A549 (cell line): ENCODE results near the gene PAK1IP1. TPM values are rescaled to one million over a fixed set of nuclear protein-coding genes. Genes with fewer than 3 reads are reported as not detected.
"Not testable (repeated sequence)": the region's sequence is repeated elsewhere in the genome, so short reads cannot be mapped to it uniquely, and the experiment has no call there.

ENCODE experiments used
- ATAC-seq, 2 experiments: fragments of 200-7000 bp in 1 of 2; fragments of >200 bp in 1 of 2; cut with Nextera tagmentation in 1 of 2; cut with Tn5 transposase in 1 of 2; 3 replicates each; pipeline versions ENCODE4 v1.8.0 to v1.9.1; 2018 to 2020; ENCODE audit warnings: mild to moderate bottlenecking in 1 of 2, moderate library complexity in 1 of 2
- CTCF ChIA-PET: fragments of 300-600 bp; sonication (Branson Sonifier 250); formaldehyde crosslinking; extraction: SDS; loops from one replicate; lab custom pipeline; 2021; ENCODE audit warnings: antibody characterized with exemption, inconsistent platforms; lab: Yijun Ruan, JAX
- POLR2A ChIA-PET: fragments of 350-600 bp; formaldehyde crosslinking; extraction: SDS; loops from one replicate; lab custom pipeline; 2021; ENCODE audit warnings: antibody characterized with exemption, inconsistent platforms; lab: Yijun Ruan, JAX
- DNase-seq, 2 experiments: peaks; one replicate each; pipeline versions ENCODE4 v3.0.0 to v3.0.0-alpha.2; 2011 to 2016; ENCODE audit warnings: low read depth in 1 of 2, low spot score in 1 of 2
- FAIRE-seq: peaks from 2 replicates; lab custom pipeline; 2011; peaks lifted over from hg19 to GRCh38; lab: Jason Lieb, UNC
- H3K27ac ChIP-seq, 2 experiments: fragments of >200 bp; sonication (Bioruptor Twin); formaldehyde crosslinking; 3 replicates each; pipeline ENCODE4 v1.5.1; 2016 to 2017
- H3K4me1 ChIP-seq: fragments of >200 bp; sonication (Bioruptor Twin); formaldehyde crosslinking; 3 replicates; pipeline ENCODE4 v1.6.1; 2016
- H3K4me2 ChIP-seq: fragments of >200 bp; sonication (Bioruptor Twin); formaldehyde crosslinking; 3 replicates; pipeline ENCODE4 v1.6.1; 2016
- H3K4me3 ChIP-seq: fragments of >200 bp; sonication (Bioruptor Twin); formaldehyde crosslinking; 3 replicates; pipeline ENCODE4 v1.5.1; 2016
- H3K9me3 ChIP-seq: fragments of >200 bp; sonication (Bioruptor Twin); formaldehyde crosslinking; 3 replicates; pipeline ENCODE4 v1.6.1; 2016
- CHD2 ChIP-seq: fragments of 150-350 bp; IDR thresholded peaks from 2 replicates; pipeline ENCODE4 v1.6.1; 2014; ENCODE audit warnings: low read length; ENCODE audit not compliant: partially characterized antibody
- EHF ChIP-seq: fragments of 250-450 bp; sonication (Bioruptor Pico); IDR thresholded peaks from 2 replicates; pipeline ENCODE4 v1.5.0; 2020; ENCODE audit warnings: mild to moderate bottlenecking
- EHMT2 ChIP-seq: fragments of 200-600 bp; sonication (generic); IDR thresholded peaks from 2 replicates; pipeline ENCODE4 v1.6.1; 2016; ENCODE audit warnings: antibody characterized with exemption, low read depth, mild to moderate bottlenecking, moderate library complexity
- EP300 ChIP-seq, 2 experiments: fragments of >200 bp; sonication (Bioruptor Twin); formaldehyde crosslinking; IDR thresholded peaks; 2 replicates in 1 of 2; 3 replicates in 1 of 2; pipeline ENCODE4 v1.6.1; 2016 to 2017
- FOSB ChIP-seq: fragments of 250-450 bp; sonication (Bioruptor Pico); IDR thresholded peaks from 2 replicates; pipeline ENCODE4 v1.5.0; 2020; ENCODE audit warnings: mild to moderate bottlenecking, moderate library complexity
- FOSL2 ChIP-seq, 2 experiments: fragments of 450-650 bp in 1 of 2; fragments of >200 bp in 1 of 2; sonication (Bioruptor Twin) in 1 of 2; formaldehyde crosslinking; IDR thresholded peaks; 2 replicates each; pipeline versions ENCODE4 v1.5.0 to v1.6.1; 2016 to 2020; ENCODE audit warnings: mild to moderate bottlenecking in 1 of 2, moderate library complexity in 1 of 2
- FOXS1 ChIP-seq: fragments of 250-450 bp; sonication (Bioruptor Pico); IDR thresholded peaks from 2 replicates; pipeline ENCODE4 v1.5.0; 2020; ENCODE audit warnings: mild to moderate bottlenecking, moderate library complexity
- HDAC2 ChIP-seq: fragments of 200-600 bp; sonication (generic); IDR thresholded peaks from 2 replicates; pipeline ENCODE4 v1.6.1; 2016
- HEYL ChIP-seq: fragments of 250-450 bp; sonication (Bioruptor Pico); IDR thresholded peaks from 2 replicates; pipeline ENCODE4 v1.8.0; 2021; ENCODE audit warnings: mild to moderate bottlenecking, moderate library complexity
- HOXB5 ChIP-seq: fragments of 250-450 bp; sonication (Bioruptor Pico); IDR thresholded peaks from 2 replicates; pipeline ENCODE4 v1.5.0; 2020; ENCODE audit warnings: mild to moderate bottlenecking, moderate library complexity
- JUN ChIP-seq, 2 experiments: fragments of >200 bp; sonication (Bioruptor Twin); formaldehyde crosslinking; IDR thresholded peaks; 2 replicates in 1 of 2; 3 replicates in 1 of 2; pipeline ENCODE4 v1.6.1; 2016 to 2017
- JUNB ChIP-seq: fragments of >200 bp; sonication (Bioruptor Twin); formaldehyde crosslinking; IDR thresholded peaks from 2 replicates; pipeline ENCODE4 v1.6.1; 2016
- MAFK ChIP-seq: fragments of 450-650 bp; IDR thresholded peaks from 2 replicates; pipeline ENCODE4 v1.6.1; 2014; ENCODE audit not compliant: partially characterized antibody
- MAX ChIP-seq: IDR thresholded peaks from 2 replicates; pipeline ENCODE4 v1.6.1; 2012
- MYC ChIP-seq: IDR thresholded peaks from 2 replicates; pipeline ENCODE4 v1.6.1; 2012; ENCODE audit warnings: mild to moderate bottlenecking, inconsistent platforms, low read length, improper control_type of control experiment, borderline replicate concordance
- RAD21 ChIP-seq, 2 experiments: fragments of >200 bp in 1 of 2; sonication (Bioruptor Twin) in 1 of 2; formaldehyde crosslinking in 1 of 2; IDR thresholded peaks in 1 of 2; conservative IDR thresholded peaks in 1 of 2; 2 replicates in 1 of 2; 3 replicates in 1 of 2; pipeline ENCODE4 v1.6.1; 2012 to 2018; ENCODE audit warnings: inconsistent platforms in 1 of 2
- SREBF2 ChIP-seq: fragments of 450-650 bp; IDR thresholded peaks from 2 replicates; pipeline ENCODE4 v1.6.1; 2014; ENCODE audit warnings: mild to moderate bottlenecking, moderate library complexity
- WGBS: methylation state at CpG from one replicate; pipeline ENCODE4 v1.1.6; 2017; ENCODE audit errors: missing lambda C conversion rate; 5-methylcytosine and 5-hydroxymethylcytosine counted together
- polyA plus RNA-seq, 4 experiments: library from polyadenylated mRNA; depleted of rRNA in 3 of 4; stranded (reverse); fragments of >200 nt; fragmentation: RNase III in 1 of 4; extraction: RNeasy Plus Mini Kit Qiagen cat#74134 plus additional on column Dnase treatment in 1 of 4; gene quantifications; 2 replicates in 3 of 4; 3 replicates in 1 of 4; pipeline ENCODE4 v1.2.3, GENCODE V29; 2011 to 2017
- TF ChIP-seq, protein P1 (sequence below): IDR thresholded peaks from 2 replicates; pipeline ENCODE4 v1.6.1; 2012
- TF ChIP-seq, protein P2 (sequence below): fragments of >200 bp; sonication (Bioruptor Twin); formaldehyde crosslinking; IDR thresholded peaks from 3 replicates; pipeline ENCODE4 v1.5.1; 2016
- TF ChIP-seq, protein P3 (sequence below): fragments of 250-450 bp; sonication (Bioruptor Pico); IDR thresholded peaks from 2 replicates; pipeline ENCODE4 v1.5.0; 2021; ENCODE audit warnings: mild to moderate bottlenecking, moderate library complexity, borderline replicate concordance

Gene PAK1IP1
- polyA plus RNA-seq, 2 of the 4 experiments (the other 2 are of a cell fraction) = 23.5 to 33.4 TPM

DNA sequence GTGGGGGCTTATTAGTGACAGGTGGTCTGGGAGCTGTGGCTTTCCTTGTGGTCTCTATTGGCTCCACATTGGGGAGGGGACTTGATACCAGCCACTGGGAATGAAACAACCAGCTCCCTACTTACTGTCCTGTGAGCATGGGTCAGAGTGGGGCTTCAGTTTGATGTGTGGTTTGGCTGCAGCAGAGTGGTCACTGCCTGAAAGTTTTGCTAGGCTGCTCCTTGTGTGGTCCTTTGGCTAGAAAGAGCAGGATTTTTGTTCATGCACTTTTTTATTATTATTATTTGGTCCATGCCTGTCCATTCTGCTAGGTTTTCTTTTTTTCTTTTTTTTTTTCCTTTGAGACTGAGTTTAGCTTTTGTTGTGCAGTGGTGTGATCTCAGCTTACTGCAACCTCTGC, 45.3 kb downstream of the PAK1IP1 start:
- Histone ChIP-seq H3K4me3 (no peak overlapping the region), H3K4me2 (no peak overlapping the region), H3K4me1 (peaks cover 15% of the 10 kb centered on the region), H3K27ac (0 out of 6 replicates have a peak overlapping the region, but pooled peaks of 1 of the 2 experiments have one; percentile 0), H3K9me3 (no peaks in the 10 kb centered on the region)
- FAIRE-seq (no peak), DNase-seq (no peak), ATAC-seq (no peak)
- ChIA-PET CTCF (no interaction called here), POLR2A (no interaction called here)
- TF ChIP-seq MYC (no peak), EHMT2 (no peak), FOSL2 (IDR thresholded peaks at IDR 0.05) (no peak), FOSL2 (CRISPR knock-in tag; IDR thresholded peaks at IDR 0.05) (no peak), HDAC2 (no peak), FOSB (no peak), HOXB5 (no peak), MAX (no peak), JUN (IDR thresholded peaks at IDR 0.05) (no peak), HEYL (CRISPR knock-in tag) (no peak), FOXS1 (no peak), RAD21 (conservative IDR thresholded peaks at IDR 0.05 in 1 of 2, IDR thresholded peaks at IDR 0.05 in 1 of 2) (no peak)
- TF ChIP-seq, protein P1, sequence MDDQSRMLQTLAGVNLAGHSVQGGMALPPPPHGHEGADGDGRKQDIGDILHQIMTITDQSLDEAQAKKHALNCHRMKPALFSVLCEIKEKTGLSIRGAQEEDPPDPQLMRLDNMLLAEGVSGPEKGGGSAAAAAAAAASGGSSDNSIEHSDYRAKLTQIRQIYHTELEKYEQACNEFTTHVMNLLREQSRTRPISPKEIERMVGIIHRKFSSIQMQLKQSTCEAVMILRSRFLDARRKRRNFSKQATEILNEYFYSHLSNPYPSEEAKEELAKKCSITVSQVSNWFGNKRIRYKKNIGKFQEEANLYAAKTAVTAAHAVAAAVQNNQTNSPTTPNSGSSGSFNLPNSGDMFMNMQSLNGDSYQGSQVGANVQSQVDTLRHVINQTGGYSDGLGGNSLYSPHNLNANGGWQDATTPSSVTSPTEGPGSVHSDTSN = no peak
- TF ChIP-seq, protein P2, sequence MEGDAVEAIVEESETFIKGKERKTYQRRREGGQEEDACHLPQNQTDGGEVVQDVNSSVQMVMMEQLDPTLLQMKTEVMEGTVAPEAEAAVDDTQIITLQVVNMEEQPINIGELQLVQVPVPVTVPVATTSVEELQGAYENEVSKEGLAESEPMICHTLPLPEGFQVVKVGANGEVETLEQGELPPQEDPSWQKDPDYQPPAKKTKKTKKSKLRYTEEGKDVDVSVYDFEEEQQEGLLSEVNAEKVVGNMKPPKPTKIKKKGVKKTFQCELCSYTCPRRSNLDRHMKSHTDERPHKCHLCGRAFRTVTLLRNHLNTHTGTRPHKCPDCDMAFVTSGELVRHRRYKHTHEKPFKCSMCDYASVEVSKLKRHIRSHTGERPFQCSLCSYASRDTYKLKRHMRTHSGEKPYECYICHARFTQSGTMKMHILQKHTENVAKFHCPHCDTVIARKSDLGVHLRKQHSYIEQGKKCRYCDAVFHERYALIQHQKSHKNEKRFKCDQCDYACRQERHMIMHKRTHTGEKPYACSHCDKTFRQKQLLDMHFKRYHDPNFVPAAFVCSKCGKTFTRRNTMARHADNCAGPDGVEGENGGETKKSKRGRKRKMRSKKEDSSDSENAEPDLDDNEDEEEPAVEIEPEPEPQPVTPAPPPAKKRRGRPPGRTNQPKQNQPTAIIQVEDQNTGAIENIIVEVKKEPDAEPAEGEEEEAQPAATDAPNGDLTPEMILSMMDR = no peak
- TF ChIP-seq, protein P3, sequence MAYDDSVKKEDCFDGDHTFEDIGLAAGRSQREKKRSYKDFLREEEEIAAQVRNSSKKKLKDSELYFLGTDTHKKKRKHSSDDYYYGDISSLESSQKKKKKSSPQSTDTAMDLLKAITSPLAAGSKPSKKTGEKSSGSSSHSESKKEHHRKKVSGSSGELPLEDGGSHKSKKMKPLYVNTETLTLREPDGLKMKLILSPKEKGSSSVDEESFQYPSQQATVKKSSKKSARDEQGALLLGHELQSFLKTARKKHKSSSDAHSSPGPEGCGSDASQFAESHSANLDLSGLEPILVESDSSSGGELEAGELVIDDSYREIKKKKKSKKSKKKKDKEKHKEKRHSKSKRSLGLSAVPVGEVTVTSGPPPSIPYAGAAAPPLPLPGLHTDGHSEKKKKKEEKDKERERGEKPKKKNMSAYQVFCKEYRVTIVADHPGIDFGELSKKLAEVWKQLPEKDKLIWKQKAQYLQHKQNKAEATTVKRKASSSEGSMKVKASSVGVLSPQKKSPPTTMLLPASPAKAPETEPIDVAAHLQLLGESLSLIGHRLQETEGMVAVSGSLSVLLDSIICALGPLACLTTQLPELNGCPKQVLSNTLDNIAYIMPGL (CRISPR knock-in tag) = no peak

DNA sequence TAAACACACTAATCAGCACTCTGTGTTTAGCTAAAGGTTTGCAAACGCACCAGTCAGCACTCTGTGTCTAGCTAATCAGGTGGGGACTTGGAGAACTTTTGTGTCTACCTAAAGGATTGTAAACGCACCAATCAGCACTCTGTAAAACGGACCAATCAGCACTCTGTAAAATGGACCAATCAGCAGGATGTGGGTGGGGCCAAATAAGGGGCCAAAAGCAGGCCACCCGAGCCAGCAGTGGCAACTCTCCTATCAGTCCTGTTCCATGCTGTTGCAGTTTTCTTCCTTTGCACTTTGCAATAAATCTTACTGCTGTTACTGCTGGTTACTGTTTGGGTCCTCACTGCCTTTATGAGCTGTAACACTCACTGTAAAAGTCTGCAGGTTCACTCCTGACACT, 46.9 kb downstream of the PAK1IP1 start:
- not testable (repeated sequence) for FAIRE-seq, H3K9me3 ChIP-seq, H3K4me2 ChIP-seq, ATAC-seq, H3K4me1 ChIP-seq, H3K4me3 ChIP-seq, H3K27ac ChIP-seq, DNase-seq
- TF ChIP-seq MAFK = peak; percentile 38
- ChIA-PET CTCF (interaction anchor here (1.0 kb wide), 1 partner anchor 60 kb away, joined by 5 read pairs; no protein-coding TSS in a partner anchor), POLR2A (interaction anchor here (1.2 kb wide), 1 partner anchor 19 kb away, joined by 4 read pairs; the partner anchor contains the start of gene TMEM14C)
- WGBS = 90% methylated on average over 4 of the region's 4 CpGs

GRCh38 chr6:10742251-10742650, 47.5 kb downstream of the PAK1IP1 start:
- Histone ChIP-seq H3K9me3 (no peaks in the 10 kb centered on the region), H3K4me3 (no peak overlapping the region), H3K27ac (no peak overlapping the region), H3K4me1 (peaks cover 12% of the 10 kb centered on the region; the same call in 2 of the 3 replicates), H3K4me2 (no peak overlapping the region)
- FAIRE-seq (no peak), DNase-seq (no peak), ATAC-seq (no peak)
- WGBS = 96% methylated on average over 12 of the region's 12 CpGs
- POLR2A ChIA-PET = interaction anchor here (0.9 to 1.2 kb wide), 2 partner anchors 19 to 20 kb away, joined by 4 read pairs; partner anchors contain the start of gene TMEM14C
- CTCF ChIA-PET = interaction anchor here (1.0 to 1.5 kb wide), 2 partner anchors 18 to 60 kb away, joined by 4 to 5 read pairs; no protein-coding TSS in a partner anchor
- TF ChIP-seq JUNB (no peak), CHD2 (no peak), RAD21 (conservative IDR thresholded peaks at IDR 0.05 in 1 of 2, IDR thresholded peaks at IDR 0.05 in 1 of 2) (no peak), EHF (no peak), SREBF2 (no peak), EP300 (IDR thresholded peaks at IDR 0.05) (no peak)
- TF ChIP-seq, protein P3 (CRISPR knock-in tag) = no peak
- TF ChIP-seq, protein P1 = no peak
- TF ChIP-seq, protein P2 = no peak
